ENCODE data around the gene CNPY1.

CNPY1 gene

DNA sequence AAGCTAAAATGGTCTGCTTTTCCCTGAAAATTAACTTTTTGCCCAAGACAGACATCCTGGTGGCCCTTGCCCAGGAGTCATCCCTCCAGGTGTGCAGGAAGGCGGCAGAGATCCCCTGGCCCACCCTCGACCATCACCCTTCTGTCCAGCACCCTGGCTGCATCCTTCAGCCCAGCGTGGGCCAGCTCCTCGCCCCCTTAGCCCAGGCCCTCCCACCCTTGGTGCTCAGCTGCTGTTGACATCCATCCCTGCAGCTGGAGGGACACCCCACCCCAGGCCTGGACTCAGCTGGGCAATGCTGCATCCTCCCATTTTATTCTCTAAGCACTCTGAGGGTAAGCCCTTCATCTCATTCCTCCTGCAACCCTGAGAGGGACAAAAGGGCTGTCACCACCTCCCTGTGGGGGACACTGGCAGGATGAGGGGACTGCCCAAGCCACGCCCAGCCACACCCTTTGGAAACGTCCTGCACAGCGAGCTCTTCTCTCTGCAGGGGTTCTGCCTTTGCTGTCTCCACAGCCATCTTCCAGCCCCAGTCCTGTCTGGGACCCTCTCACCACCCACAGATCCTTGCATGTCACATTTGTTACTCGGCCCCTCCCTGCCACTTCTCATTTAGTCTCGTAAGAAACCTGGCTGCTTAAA lies 57.8 kb downstream of the CNPY1 start:
- DNase-seq (ENCODE audit: low read depth in 2 of 2): no peak

GRCh38 chr7:155487509-155488482 lies 58.6 kb downstream of the CNPY1 start:
- no peak for DNase-seq (ENCODE audit: low read depth in 2 of 2)

GRCh38 chr7:155486783-155487508 lies 59.4 kb downstream of the CNPY1 start:
- DNase-seq (ENCODE audit: low read depth in 2 of 2): no peak

DNA sequence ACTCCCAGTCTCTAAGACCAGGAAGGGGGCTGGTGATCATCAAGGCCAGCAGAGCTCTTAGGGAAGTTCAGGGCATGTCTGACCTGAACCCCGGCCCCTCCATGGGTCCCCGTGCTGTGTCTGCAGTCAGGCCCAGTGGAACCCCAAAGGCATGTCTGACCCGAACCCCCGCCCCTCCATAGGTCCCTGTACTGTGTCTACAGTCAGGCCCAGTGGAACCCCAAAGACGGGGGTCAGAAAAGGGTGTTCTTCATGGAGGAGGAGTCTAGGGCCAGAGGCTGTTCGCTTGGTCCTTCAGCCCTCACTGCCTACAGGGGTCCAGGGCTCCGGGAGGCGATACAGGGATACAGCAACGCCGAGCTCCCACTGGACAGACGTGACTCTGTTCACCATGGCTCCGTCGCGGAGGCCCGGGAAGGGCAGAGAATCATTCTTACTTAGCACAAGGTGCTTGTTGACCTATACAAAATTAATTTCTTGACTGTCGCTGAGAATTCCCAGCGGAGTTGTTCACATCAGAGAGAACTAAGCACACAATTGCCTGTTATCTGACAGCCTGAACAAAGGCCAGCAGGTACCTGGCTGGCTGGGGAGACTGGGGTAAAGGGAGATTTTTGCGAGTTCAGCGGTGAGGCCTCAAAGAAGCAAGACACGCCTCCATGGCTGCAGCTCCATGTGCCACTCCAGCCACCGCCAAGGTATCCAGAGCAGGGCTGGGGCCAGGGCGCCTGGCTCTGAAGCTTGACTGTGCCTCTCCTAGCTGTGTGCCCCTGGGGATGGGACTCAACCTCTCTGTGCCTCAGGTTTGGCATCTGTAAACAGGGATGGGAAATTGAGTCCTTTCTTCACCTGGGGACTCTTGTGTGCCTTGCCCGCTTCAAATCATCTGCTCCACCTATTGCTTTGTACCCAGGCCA lies 61.6 kb downstream of the CNPY1 start:
- DNase-seq (ENCODE audit: low read depth in 2 of 2): no peak

DNA sequence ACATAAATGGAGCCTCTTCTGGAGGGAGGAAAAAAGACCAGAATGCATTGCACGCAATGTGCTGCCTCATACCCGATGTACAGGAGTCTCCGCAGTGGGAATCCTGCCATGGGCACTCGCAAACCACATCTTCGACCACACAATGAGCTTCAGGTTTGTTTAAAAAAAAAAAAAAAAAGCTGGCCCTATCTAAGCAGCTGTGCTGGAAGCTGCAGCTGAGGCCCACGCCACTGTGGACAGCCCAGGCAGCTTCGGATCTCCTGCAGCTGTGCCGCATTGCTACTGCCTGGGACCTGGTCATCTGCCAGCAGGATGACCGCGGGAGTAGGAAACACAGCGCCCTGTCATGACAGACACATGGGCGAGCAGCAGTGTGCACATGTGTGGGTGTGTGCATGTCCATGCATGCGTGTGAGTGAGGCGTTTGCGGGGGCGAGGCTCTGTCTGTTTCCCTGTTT lies 62.5 kb downstream of the CNPY1 start:
- DNase-seq (ENCODE audit: low read depth in 2 of 2): no peak

DNA sequence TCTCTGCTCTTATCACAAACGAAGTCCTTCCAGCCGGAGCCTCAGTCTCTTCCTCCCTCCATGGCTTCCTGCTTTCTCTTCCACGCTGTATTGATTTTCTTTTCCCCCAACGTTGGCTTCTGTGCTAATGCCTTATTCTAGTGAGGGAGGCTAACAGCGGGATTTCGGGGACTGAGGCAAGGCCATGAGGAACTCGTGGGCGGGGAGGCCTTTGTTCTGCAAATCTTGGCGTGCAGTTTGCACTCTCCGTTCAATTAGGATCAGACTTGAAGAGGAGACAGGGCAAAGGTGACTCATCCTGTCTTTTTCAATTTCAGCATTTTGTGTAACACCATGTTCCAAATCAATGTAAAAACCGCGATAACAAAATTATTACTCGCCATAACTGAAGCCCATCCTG lies 63.1 kb downstream of the CNPY1 start:
- DNase-seq (ENCODE audit: low read depth in 2 of 2): no peak

DNA sequence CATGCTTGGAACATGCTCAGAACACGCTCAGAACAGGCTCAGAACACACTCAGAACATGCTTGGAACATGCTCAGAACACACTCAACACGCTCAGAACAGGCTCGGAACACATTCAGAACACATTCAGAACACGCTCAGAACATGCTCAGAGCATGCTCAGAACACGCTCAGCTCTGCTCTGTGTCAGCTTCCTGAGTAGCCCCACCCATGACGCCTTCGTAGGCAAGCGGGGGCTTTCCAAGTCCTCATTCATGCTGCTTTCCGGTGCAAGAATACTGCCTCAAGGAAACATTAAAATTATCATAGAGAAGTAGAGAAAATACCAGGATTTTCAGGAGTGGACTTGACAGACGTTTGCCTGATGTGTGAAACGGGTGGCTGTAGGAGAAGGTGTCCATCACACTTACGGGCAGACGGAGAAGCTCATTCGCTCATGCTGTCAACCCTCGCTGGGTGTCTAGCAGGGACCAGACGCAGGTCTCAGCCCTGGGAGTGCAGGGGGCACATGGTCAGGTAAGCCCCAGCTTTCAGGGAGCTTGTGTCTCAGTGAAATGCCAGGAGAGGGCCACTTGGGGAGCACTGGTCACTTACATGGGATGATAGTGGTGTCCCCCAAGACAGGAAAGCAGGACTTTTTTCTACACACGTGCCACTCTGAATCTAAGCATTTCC lies 63.7 kb downstream of the CNPY1 start:
- no peak for DNase-seq (ENCODE audit: low read depth in 2 of 2)

- DNase-seq (ENCODE audit: low read depth in 2 of 2): no peak
Measured at GRCh38 chr7:155481764-155482163, 64.6 kb downstream of the CNPY1 start.

GRCh38 chr7:155477476-155477875 lies 68.9 kb downstream of the CNPY1 start:
- DNase-seq (ENCODE audit: low read depth in 2 of 2): no peak

GRCh38 chr7:155471718-155472117 lies 74.6 kb downstream of the CNPY1 start:
- DNase-seq (ENCODE audit: low read depth in 2 of 2): no peak

GRCh38 chr7:155470686-155471638 lies 75.4 kb downstream of the CNPY1 start:
- DNase-seq (ENCODE audit: low read depth in 2 of 2): no peak

- no peak for DNase-seq (ENCODE audit: low read depth in 2 of 2)
Measured at GRCh38 chr7:155470186-155470487, 76.2 kb downstream of the CNPY1 start.

DNA sequence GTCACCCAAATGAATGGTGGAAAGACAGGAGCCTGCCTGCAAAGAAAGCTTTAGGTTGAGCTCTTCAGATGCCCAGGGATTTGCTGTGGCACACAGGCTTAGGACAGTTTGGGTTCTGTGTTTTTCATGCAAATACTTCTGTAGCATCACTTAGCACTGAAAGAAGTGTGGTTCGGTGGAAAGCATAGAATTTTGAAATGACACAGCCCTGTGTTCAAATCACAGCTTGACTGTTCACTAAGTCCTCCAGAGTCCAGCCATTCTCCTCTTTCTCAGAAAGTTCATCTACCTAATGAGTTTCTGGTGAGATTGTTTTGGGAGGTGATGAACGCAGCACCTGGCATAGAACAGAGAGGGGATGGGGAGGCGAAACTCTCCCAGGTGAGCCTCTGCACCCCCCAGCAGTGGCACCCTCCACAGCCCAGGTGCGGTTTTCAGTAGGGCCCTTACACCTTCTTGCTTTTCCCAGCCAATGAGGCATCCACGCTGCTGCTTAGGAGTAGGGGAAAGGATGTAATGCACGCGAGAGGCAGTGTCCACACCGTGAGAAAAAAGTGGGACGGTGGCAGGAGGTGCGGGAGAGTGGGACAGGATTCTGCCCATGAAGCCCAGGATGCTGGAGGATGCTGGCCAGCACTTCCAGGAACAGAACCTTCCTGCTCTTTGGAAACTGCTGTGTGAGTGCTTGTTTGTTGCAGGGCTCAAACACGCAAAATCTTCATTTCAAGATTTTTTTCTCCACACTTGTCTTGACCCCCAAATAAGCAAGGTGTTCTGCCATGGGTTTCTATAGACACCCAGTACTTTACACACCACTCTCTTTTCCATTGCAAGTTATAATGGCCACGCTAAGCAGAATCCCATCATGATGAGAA lies 76.8 kb downstream of the CNPY1 start:
- no peak for DNase-seq (ENCODE audit: low read depth in 2 of 2)

- no peak for DNase-seq (ENCODE audit: low read depth in 2 of 2)
Measured at GRCh38 chr7:155468785-155469148, 77.6 kb downstream of the CNPY1 start.

DNA sequence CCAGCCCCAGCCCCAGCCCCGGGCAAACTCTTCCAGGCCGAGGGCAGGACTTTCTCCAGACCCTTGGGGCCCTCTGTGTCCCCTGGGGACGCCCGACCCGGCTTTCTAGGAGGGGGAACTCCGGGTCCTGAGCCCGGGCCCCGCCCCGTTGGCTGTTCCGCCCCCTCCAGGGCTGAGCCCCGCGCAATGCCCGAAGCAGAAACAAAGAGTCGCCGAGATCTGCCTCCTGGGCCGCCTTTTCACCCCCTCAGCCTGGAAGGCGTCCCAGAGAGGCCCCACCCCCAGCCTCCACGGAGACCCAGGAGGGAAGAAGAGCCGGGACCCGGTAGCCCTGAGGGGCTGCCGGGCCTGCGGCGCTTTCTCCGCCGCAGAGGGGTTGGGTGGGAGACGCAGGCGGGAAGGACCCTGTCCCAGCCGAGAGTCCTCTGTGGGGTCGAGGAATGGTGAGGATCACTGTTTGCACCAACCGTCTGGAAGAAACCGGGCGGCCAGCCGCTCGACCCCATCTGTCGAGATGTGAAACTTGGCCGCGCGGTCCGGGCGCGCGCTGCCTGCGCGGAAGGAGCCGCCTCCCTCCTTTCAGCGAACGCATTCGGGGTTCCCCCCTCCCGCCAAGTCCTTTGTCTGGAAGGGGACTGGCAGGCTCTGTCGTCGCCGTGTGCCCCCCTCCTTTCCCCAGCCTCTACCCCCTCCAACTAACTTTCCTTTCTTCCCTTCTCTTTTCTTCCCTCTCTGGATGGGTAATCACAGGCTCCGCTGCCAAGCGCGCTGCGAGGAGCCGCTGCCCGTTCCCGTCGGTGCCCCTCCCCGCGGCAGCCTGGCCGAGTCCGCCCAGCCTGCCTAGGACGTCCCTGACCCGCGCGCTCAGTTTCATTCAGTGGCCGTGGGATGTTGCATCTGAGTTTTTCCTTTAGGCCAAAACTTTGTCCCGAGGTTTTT lies 78.2 kb downstream of the CNPY1 start:
- no peak for DNase-seq (ENCODE audit: low read depth in 2 of 2)

- no peak for DNase-seq (ENCODE audit: low read depth in 2 of 2)
Measured at GRCh38 chr7:155466814-155467733, 79.3 kb downstream of the CNPY1 start.

All from stimulated activated CD8-positive, alpha-beta memory T cell treated with anti-CD3 and anti-CD28 coated beads, Interleukin-7, amount 100 ng/mL, for 1 hour (primary cell).